H9 (cell line): ENCODE data around the gene DPF1. TPM values are rescaled to one million over a fixed set of nuclear protein-coding genes. Genes with fewer than 3 reads are reported as not detected.

ENCODE experiments used
- DNase-seq: peaks from one replicate; pipeline ENCODE4 v3.0.0-alpha.2; 2017
- H2AFZ ChIP-seq: one replicate; pipeline ENCODE4 v1.6.1; 2013; ENCODE audit warnings: mild to moderate bottlenecking, low read length, control low read depth, moderate library complexity
- H2AK5ac ChIP-seq: 2 replicates; pipeline ENCODE4 v1.6.1; 2013; ENCODE audit warnings: low read length, control low read depth, mixed read lengths; ENCODE audit not compliant: insufficient read length
- H2BK120ac ChIP-seq: one replicate; pipeline ENCODE4 v1.6.1; 2013; ENCODE audit warnings: low read depth, mild to moderate bottlenecking, low read length, control low read depth, inconsistent platforms; ENCODE audit not compliant: poor library complexity, severe bottlenecking
- H2BK12ac ChIP-seq: 2 replicates; pipeline ENCODE4 v1.6.1; 2013; ENCODE audit warnings: low read length, control low read depth, mixed read lengths, low read depth; ENCODE audit not compliant: insufficient read length
- H2BK15ac ChIP-seq: 2 replicates; pipeline ENCODE4 v1.6.1; 2013; ENCODE audit warnings: low read depth, low read length, control low read depth
- H2BK20ac ChIP-seq: one replicate; pipeline ENCODE4 v1.6.1; 2013; ENCODE audit warnings: low read depth, mild to moderate bottlenecking, low read length, control low read depth, inconsistent platforms; ENCODE audit not compliant: poor library complexity, severe bottlenecking
- H2BK5ac ChIP-seq: 2 replicates; pipeline ENCODE4 v1.6.1; 2013; ENCODE audit warnings: low read length, control low read depth, mixed read lengths; ENCODE audit not compliant: insufficient read length
- H3K14ac ChIP-seq: 2 replicates; pipeline ENCODE4 v1.6.1; 2013; ENCODE audit warnings: low read length, control low read depth; ENCODE audit not compliant: insufficient read depth
- H3K18ac ChIP-seq: 2 replicates; pipeline ENCODE4 v1.6.1; 2013; ENCODE audit warnings: low read depth, mild to moderate bottlenecking, mixed read lengths, low read length, control low read depth; ENCODE audit not compliant: insufficient read length
- H3K23ac ChIP-seq: 2 replicates; pipeline ENCODE4 v1.6.1; 2013; ENCODE audit warnings: low read length, control low read depth, mixed read lengths, low read depth; ENCODE audit not compliant: insufficient read length
- H3K23me2 ChIP-seq: 2 replicates; pipeline ENCODE4 v1.6.1; 2013; ENCODE audit warnings: low read depth, mild to moderate bottlenecking, mixed read lengths, low read length, control low read depth; ENCODE audit not compliant: insufficient read length, poor library complexity, severe bottlenecking
- H3K27ac ChIP-seq: 2 replicates; pipeline ENCODE4 v1.5.1; 2013; ENCODE audit warnings: low read length, control low read depth, mixed read lengths, low read depth; ENCODE audit not compliant: insufficient read length
- H3K27me3 ChIP-seq: 2 replicates; pipeline ENCODE4 v1.6.1; 2013; ENCODE audit warnings: low read length, control low read depth, inconsistent platforms; ENCODE audit not compliant: insufficient read depth
- H3K4ac ChIP-seq: 2 replicates; pipeline ENCODE4 v1.6.1; 2013; ENCODE audit warnings: low read depth, mild to moderate bottlenecking, control low read depth, inconsistent platforms, low read length, moderate library complexity
- H3K4me1 ChIP-seq: 2 replicates; pipeline ENCODE4 v1.6.1; 2013; ENCODE audit warnings: low read length, control low read depth, inconsistent platforms; ENCODE audit not compliant: insufficient read depth
- H3K4me2 ChIP-seq: 2 replicates; pipeline ENCODE4 v1.6.1; 2013; ENCODE audit warnings: low read length, control low read depth, mixed read lengths; ENCODE audit not compliant: insufficient read length, insufficient read depth
- H3K56ac ChIP-seq: 2 replicates; pipeline ENCODE4 v1.6.1; 2013; ENCODE audit warnings: low read depth, mild to moderate bottlenecking, mixed read lengths, low read length, control low read depth; ENCODE audit not compliant: insufficient read length
- H3K79me1 ChIP-seq: 2 replicates; pipeline ENCODE4 v1.6.1; 2013; ENCODE audit warnings: low read depth, mild to moderate bottlenecking, moderate library complexity, low read length, control low read depth, inconsistent platforms; ENCODE audit not compliant: insufficient read depth, poor library complexity, severe bottlenecking
- H3K79me2 ChIP-seq: 2 replicates; pipeline ENCODE4 v1.6.1; 2013; ENCODE audit warnings: low read length, control low read depth, inconsistent platforms; ENCODE audit not compliant: insufficient read depth
- H3K9ac ChIP-seq: 2 replicates; pipeline ENCODE4 v1.6.1; 2013; ENCODE audit warnings: low read length, control low read depth, mixed read lengths; ENCODE audit not compliant: insufficient read length; ENCODE audit errors: extremely low read depth
- H3K9me3 ChIP-seq: one replicate; pipeline ENCODE4 v1.6.1; 2013; ENCODE audit warnings: low read depth, low read length, inconsistent platforms; ENCODE audit not compliant: control insufficient read depth
- H3T11ph ChIP-seq: one replicate; pipeline ENCODE4 v1.6.1; 2013; ENCODE audit warnings: mild to moderate bottlenecking, low read length, control low read depth, inconsistent platforms
- H4K20me1 ChIP-seq: one replicate; pipeline ENCODE4 v1.6.1; 2013; ENCODE audit not compliant: control insufficient read depth, insufficient read length, insufficient read depth
- H4K5ac ChIP-seq: 2 replicates; pipeline ENCODE4 v1.6.1; 2013; ENCODE audit warnings: low read depth, mild to moderate bottlenecking, mixed read lengths, low read length, control low read depth; ENCODE audit not compliant: insufficient read length
- H4K8ac ChIP-seq: replicated peaks from 2 replicates; pipeline ENCODE4 v1.6.1; 2013; ENCODE audit warnings: low read length, control low read depth, mixed read lengths, low read depth; ENCODE audit not compliant: insufficient read length
- H4K91ac ChIP-seq: 2 replicates; pipeline ENCODE4 v1.6.1; 2013; ENCODE audit warnings: low read depth, mild to moderate bottlenecking, moderate library complexity, mixed read lengths, low read length, control low read depth; ENCODE audit not compliant: insufficient read length
- H3K27ac Mint-ChIP-seq, 3 experiments: 2 replicates in 2 of 3; 3 replicates in 1 of 3; pipeline ENCODE4 v1.8.0; 2020 to 2021; ENCODE audit warnings: mixed read lengths in 3 of 3, mild to moderate bottlenecking in 1 of 3, moderate library complexity in 1 of 3
- H3K27me3 Mint-ChIP-seq: 2 replicates; pipeline ENCODE4 v1.8.0; 2021; ENCODE audit warnings: low read depth, mild to moderate bottlenecking, moderate library complexity, mixed read lengths
- H3K36me3 Mint-ChIP-seq, 3 experiments: 2 replicates in 2 of 3; 3 replicates in 1 of 3; pipeline ENCODE4 v1.8.0; 2020 to 2021; ENCODE audit warnings: low read depth in 3 of 3, mixed read lengths in 3 of 3; ENCODE audit not compliant: insufficient read depth in 1 of 3
- H3K4me1 Mint-ChIP-seq, 2 experiments: 2 replicates each; pipeline ENCODE4 v1.8.0; 2020; ENCODE audit warnings: mixed read lengths in 2 of 2
- H3K4me3 Mint-ChIP-seq, 2 experiments: 2 replicates in 1 of 2; 3 replicates in 1 of 2; pipeline ENCODE4 v1.8.0; 2020 to 2021; ENCODE audit warnings: mild to moderate bottlenecking in 2 of 2, mixed read lengths in 2 of 2, moderate library complexity in 1 of 2
- H3K9me3 Mint-ChIP-seq, 2 experiments: 2 replicates in 1 of 2; 3 replicates in 1 of 2; pipeline ENCODE4 v1.8.0; 2020; ENCODE audit warnings: mild to moderate bottlenecking in 2 of 2, mixed read lengths in 2 of 2, moderate library complexity in 1 of 2
- WGBS: extraction: QIAGEN DNeasy Blood & Tissue Kit; methylation state at CpG from one replicate; pipeline ENCODE4 v1.1.7; 2013; ENCODE audit warnings: missing lambda C conversion rate, low lambda C conversion rate, mixed read lengths; ENCODE audit not compliant: insufficient read length; ENCODE audit errors: extremely low coverage; 5-methylcytosine and 5-hydroxymethylcytosine counted together
- total RNA-seq: library from RNA; stranded (reverse); gene quantifications from 2 replicates; pipeline ENCODE4 v1.2.1, GENCODE V29; 2021
- TF ChIP-seq, protein P1 (sequence below): fragments of 200-600 bp; sonication (generic); conservative IDR thresholded peaks from 3 replicates; pipeline ENCODE4 v1.8.0; 2021; ENCODE audit warnings: antibody characterized with exemption, mild to moderate bottlenecking

The DPF1 gene
- total RNA-seq, 1 experiment from 2014 or later: 12.0 TPM

DNA sequence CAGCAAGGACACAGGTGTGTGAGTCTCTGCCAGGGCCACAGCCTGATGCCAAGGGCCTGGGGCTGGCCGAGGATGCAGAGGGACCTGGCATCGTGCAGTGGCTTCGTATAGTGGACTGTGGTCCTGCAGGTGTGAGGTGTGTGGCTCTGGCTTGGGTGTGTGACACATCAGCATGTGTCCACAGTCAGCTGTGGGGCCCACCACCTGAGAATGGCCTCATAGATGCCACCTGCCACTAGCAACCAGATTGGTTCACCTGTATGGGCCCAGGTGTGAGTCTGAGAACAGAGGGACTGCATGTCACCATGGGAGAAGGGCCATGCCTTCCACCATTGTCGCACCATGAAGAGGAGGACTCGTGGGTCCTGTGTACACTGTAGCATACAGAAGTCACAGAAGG, 29.8 kb upstream of the DPF1 start:
- WGBS: no CpG with 5 or more reads among the region's 5 CpGs
- TF ChIP-seq, protein P1, sequence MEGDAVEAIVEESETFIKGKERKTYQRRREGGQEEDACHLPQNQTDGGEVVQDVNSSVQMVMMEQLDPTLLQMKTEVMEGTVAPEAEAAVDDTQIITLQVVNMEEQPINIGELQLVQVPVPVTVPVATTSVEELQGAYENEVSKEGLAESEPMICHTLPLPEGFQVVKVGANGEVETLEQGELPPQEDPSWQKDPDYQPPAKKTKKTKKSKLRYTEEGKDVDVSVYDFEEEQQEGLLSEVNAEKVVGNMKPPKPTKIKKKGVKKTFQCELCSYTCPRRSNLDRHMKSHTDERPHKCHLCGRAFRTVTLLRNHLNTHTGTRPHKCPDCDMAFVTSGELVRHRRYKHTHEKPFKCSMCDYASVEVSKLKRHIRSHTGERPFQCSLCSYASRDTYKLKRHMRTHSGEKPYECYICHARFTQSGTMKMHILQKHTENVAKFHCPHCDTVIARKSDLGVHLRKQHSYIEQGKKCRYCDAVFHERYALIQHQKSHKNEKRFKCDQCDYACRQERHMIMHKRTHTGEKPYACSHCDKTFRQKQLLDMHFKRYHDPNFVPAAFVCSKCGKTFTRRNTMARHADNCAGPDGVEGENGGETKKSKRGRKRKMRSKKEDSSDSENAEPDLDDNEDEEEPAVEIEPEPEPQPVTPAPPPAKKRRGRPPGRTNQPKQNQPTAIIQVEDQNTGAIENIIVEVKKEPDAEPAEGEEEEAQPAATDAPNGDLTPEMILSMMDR: no peak
- Histone ChIP-seq H3K4me1 (peaks cover 3% of the 10 kb centered on the region; the same call in 1 of the 2 replicates), H4K5ac (no peak overlapping the region), H3K79me1 (no peaks in the 10 kb centered on the region), H3K23ac (no peak overlapping the region), H2BK20ac (no peak overlapping the region), H4K8ac (no peak overlapping the region), H2BK120ac (no peak overlapping the region), H2BK12ac (no peak overlapping the region), H2BK15ac (no peak overlapping the region), H3K9me3 (no peaks in the 10 kb centered on the region), H3K14ac (no peak overlapping the region), H3K56ac (no peak overlapping the region), H2AFZ (no peak overlapping the region), H3K9ac (no peak overlapping the region), H3K27me3 (no peaks in the 10 kb centered on the region; the same call in 1 of the 2 replicates), H2BK5ac (no peak overlapping the region), H2AK5ac (no peak overlapping the region), H3K4me2 (no peak overlapping the region), H3K79me2 (no peaks in the 10 kb centered on the region), H4K91ac (no peak overlapping the region), H3K23me2 (peaks cover 11% of the 10 kb centered on the region), H3K27ac (no peak overlapping the region), H3T11ph (no peak overlapping the region), H4K20me1 (no peaks in the 10 kb centered on the region), H3K4ac (no peak overlapping the region), H3K18ac (no peak overlapping the region)
- Mint-ChIP-seq H3K27ac (no peak overlapping the region), H3K9me3 (peaks cover 0 to 2% of the 10 kb centered on the region in 2 experiments; a peak in 1 of 5 replicates), H3K36me3 (no peaks in the 10 kb centered on the region; a peak in 2 of 7 replicates), H3K4me3 (peak overlapping the region in 1 of 2 experiments; percentile 42; a peak in 2 of 5 replicates), H3K27me3 (peaks cover 30% of the 10 kb centered on the region), H3K4me1 (peaks cover 41 to 51% of the 10 kb centered on the region in 2 experiments)
- no peak for DNase-seq
